ENCODE data around the gene WDR27. TPM values are rescaled to one million over a fixed set of nuclear protein-coding genes. Genes with fewer than 3 reads are reported as not detected.

WDR27 gene
- polyA plus RNA-seq, 3 donors: 0.95 to 20.5 (median 2.0) TPM

GRCh38 chr6:169583886-169584541 is 117.8 kb downstream of the WDR27 start:
- H3K4me1 ChIP-seq (ENCODE audit: control insufficient read depth in 1 of 2, insufficient read depth in 2 of 2, low read length in 2 of 2): no peaks in the 10 kb centered on the region
- H3K79me2 ChIP-seq (ENCODE audit: insufficient read depth, low read length): no peaks in the 10 kb centered on the region
- peaks cover 0 to 14% (median 6%) of the 10 kb centered on the region in 7 donors for H3K9me3 Mint-ChIP-seq
- H3K27ac ChIP-seq (ENCODE audit: low read depth in 1 of 2, low read length in 2 of 2): no peak overlapping the region
- H3K4me3 ChIP-seq (replicated peaks in 1 of 3; ENCODE audit: low read depth in 2 of 3, low read length in 3 of 3): no peak overlapping the region
- H3K4me1 Mint-ChIP-seq: no peaks in the 10 kb centered on the region
- no peak for DNase-seq
- no peak overlapping the region for H2AFZ ChIP-seq (ENCODE audit: insufficient read depth, low read depth, low read length, poor library complexity, severe bottlenecking)
- intact Hi-C loops (cut with micrococcal nuclease): no loop called here
- WGBS (ENCODE audit: insufficient coverage): 38% methylated on average over 4 of the region's 6 CpGs
- no peaks in the 10 kb centered on the region for H3K27me3 ChIP-seq (ENCODE audit: control insufficient read depth in 2 of 2, insufficient read depth in 2 of 2, low read length in 2 of 2)
- H3K36me3 ChIP-seq (replicated peaks in 1 of 2; ENCODE audit: control insufficient read depth in 1 of 2, insufficient read depth in 2 of 2, low read length in 2 of 2): no peaks in the 10 kb centered on the region
- no peak overlapping the region for H3K4me2 ChIP-seq (replicated peaks; ENCODE audit: extremely low read depth, low read length, poor library complexity, severe bottlenecking)
- H3K9me3 ChIP-seq (replicated peaks in 1 of 2; ENCODE audit: control insufficient read depth in 1 of 2, insufficient read depth in 1 of 2, low read length in 2 of 2): peaks cover 0 to 10% of the 10 kb centered on the region in 2 donors
- no peaks in the 10 kb centered on the region for H3K36me3 Mint-ChIP-seq
- peak overlapping the region in 1 of 7 donors; percentile 4 for H3K27ac Mint-ChIP-seq
- H3K27me3 Mint-ChIP-seq (ENCODE audit: low read depth in 3 of 3): no peaks in the 10 kb centered on the region
- no peak for TF ChIP-seq CTCF (IDR thresholded peaks at IDR 0.05)
- no peaks in the 10 kb centered on the region for H4K20me1 ChIP-seq (ENCODE audit: insufficient read depth, low read length)
- no peak overlapping the region for H3K4me3 Mint-ChIP-seq
- no peak overlapping the region for H3K9ac ChIP-seq (ENCODE audit: insufficient read depth, low read length, poor library complexity, severe bottlenecking)

- H3K4me3 ChIP-seq (replicated peaks in 1 of 3; ENCODE audit: low read depth in 2 of 3, low read length in 3 of 3): no peak overlapping the region
- WGBS (ENCODE audit: insufficient coverage): 100% methylated on average over 2 of the region's 7 CpGs
- intact Hi-C loops (cut with micrococcal nuclease): no loop called here
- H3K4me1 Mint-ChIP-seq: no peaks in the 10 kb centered on the region
- TF ChIP-seq CTCF (IDR thresholded peaks at IDR 0.05): no peak
- no peak overlapping the region for H3K4me2 ChIP-seq (replicated peaks; ENCODE audit: extremely low read depth, low read length, poor library complexity, severe bottlenecking)
- H3K4me1 ChIP-seq (ENCODE audit: control insufficient read depth in 1 of 2, insufficient read depth in 2 of 2, low read length in 2 of 2): no peaks in the 10 kb centered on the region
- H4K20me1 ChIP-seq (ENCODE audit: insufficient read depth, low read length): no peaks in the 10 kb centered on the region
- H3K79me2 ChIP-seq (ENCODE audit: insufficient read depth, low read length): no peaks in the 10 kb centered on the region
- H3K9ac ChIP-seq (ENCODE audit: insufficient read depth, low read length, poor library complexity, severe bottlenecking): no peak overlapping the region
- H3K4me3 Mint-ChIP-seq: no peak overlapping the region
- H3K9me3 ChIP-seq (replicated peaks in 1 of 2; ENCODE audit: control insufficient read depth in 1 of 2, insufficient read depth in 1 of 2, low read length in 2 of 2): peaks cover 8 to 25% of the 10 kb centered on the region in 2 donors
- no peak overlapping the region for H2AFZ ChIP-seq (ENCODE audit: insufficient read depth, low read depth, low read length, poor library complexity, severe bottlenecking)
- DNase-seq: no peak
- peaks cover 4 to 18% (median 11%) of the 10 kb centered on the region in 7 donors for H3K9me3 Mint-ChIP-seq
- H3K27ac ChIP-seq (ENCODE audit: low read depth in 1 of 2, low read length in 2 of 2): no peak overlapping the region
- H3K27me3 ChIP-seq (ENCODE audit: control insufficient read depth in 2 of 2, insufficient read depth in 2 of 2, low read length in 2 of 2): no peaks in the 10 kb centered on the region
- H3K36me3 ChIP-seq (replicated peaks in 1 of 2; ENCODE audit: control insufficient read depth in 1 of 2, insufficient read depth in 2 of 2, low read length in 2 of 2): no peaks in the 10 kb centered on the region
- H3K27ac Mint-ChIP-seq: no peak overlapping the region
- peaks cover 0 to 8% (median 1%) of the 10 kb centered on the region in 3 donors for H3K27me3 Mint-ChIP-seq (ENCODE audit: low read depth in 3 of 3)
- peaks cover 0 to 4% of the 10 kb centered on the region in 2 donors for H3K36me3 Mint-ChIP-seq
Measured at GRCh38 chr6:169579407-169580111, 122.3 kb downstream of the WDR27 start.

Data from CD14-positive monocyte (primary cell).